ENCODE results near the gene TTC19. TPM values are rescaled to one million over a fixed set of nuclear protein-coding genes. Genes with fewer than 3 reads are reported as not detected.
"Not testable (repeated sequence)": the region's sequence is repeated elsewhere in the genome, so short reads cannot be mapped to it uniquely, and the experiment has no call there.

The TTC19 gene
- total and polyA plus RNA-seq, 2 experiments from 2014 or later, result 31.8 to 46.5 TPM

DNA sequence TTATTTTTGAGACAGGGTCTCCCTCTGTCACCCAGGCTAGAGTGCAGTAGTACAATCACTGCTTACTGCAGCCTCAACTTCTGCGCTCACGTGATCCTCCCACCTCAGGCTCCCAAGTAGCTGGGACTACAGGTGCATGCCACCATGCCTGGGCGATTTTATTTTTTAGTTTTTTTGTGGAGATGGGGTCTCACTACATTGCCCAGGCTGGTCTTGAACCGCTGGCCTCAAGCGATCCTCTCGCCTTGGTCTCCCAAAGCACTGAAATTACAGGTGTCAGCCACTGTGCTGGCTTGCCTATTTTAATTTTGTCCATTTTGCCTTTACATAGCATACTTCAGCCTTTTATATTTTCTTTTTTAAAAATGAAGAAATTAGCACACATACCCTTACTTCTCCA lies 51.2 kb downstream of the TTC19 start:
- no peak overlapping the region for H2AFZ ChIP-seq
- no peaks in the 10 kb centered on the region for H3K36me3 ChIP-seq (replicated peaks; ENCODE audit: insufficient read depth, low read depth)
- no peak for DNase-seq (ENCODE audit: low spot score)
- no peak for TF ChIP-seq EZH2 (IDR thresholded peaks at IDR 0.05; ENCODE audit: borderline replicate concordance)
- no peak for TF ChIP-seq EZH2phosphoT487 (IDR thresholded peaks at IDR 0.05; ENCODE audit: low read depth, severe bottlenecking, unreplicated experiment)
- TF ChIP-seq, protein P1, sequence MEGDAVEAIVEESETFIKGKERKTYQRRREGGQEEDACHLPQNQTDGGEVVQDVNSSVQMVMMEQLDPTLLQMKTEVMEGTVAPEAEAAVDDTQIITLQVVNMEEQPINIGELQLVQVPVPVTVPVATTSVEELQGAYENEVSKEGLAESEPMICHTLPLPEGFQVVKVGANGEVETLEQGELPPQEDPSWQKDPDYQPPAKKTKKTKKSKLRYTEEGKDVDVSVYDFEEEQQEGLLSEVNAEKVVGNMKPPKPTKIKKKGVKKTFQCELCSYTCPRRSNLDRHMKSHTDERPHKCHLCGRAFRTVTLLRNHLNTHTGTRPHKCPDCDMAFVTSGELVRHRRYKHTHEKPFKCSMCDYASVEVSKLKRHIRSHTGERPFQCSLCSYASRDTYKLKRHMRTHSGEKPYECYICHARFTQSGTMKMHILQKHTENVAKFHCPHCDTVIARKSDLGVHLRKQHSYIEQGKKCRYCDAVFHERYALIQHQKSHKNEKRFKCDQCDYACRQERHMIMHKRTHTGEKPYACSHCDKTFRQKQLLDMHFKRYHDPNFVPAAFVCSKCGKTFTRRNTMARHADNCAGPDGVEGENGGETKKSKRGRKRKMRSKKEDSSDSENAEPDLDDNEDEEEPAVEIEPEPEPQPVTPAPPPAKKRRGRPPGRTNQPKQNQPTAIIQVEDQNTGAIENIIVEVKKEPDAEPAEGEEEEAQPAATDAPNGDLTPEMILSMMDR (IDR thresholded peaks at IDR 0.05; ENCODE audit: poor library complexity), result no peak
- peaks cover 40% of the 10 kb centered on the region for H3K79me2 ChIP-seq
- no peaks in the 10 kb centered on the region for H3K4me1 ChIP-seq (ENCODE audit: insufficient read depth)
- H3K27ac ChIP-seq, result no peak overlapping the region
- H3K27me3 ChIP-seq, result no peaks in the 10 kb centered on the region
- no peak overlapping the region for H3K4me3 ChIP-seq
- H3K9me3 ChIP-seq (ENCODE audit: low read depth), result no peaks in the 10 kb centered on the region
- no peaks in the 10 kb centered on the region for H4K20me1 ChIP-seq (ENCODE audit: insufficient read depth, poor library complexity, severe bottlenecking)
- WGBS (ENCODE audit: low lambda C conversion rate, missing lambda C conversion rate), result 98% methylated on average over 6 of the region's 6 CpGs
- H3K4me2 ChIP-seq, result no peak overlapping the region
- no peaks in the 10 kb centered on the region for H3K9me2 ChIP-seq (replicated peaks; ENCODE audit: insufficient read depth)

DNA sequence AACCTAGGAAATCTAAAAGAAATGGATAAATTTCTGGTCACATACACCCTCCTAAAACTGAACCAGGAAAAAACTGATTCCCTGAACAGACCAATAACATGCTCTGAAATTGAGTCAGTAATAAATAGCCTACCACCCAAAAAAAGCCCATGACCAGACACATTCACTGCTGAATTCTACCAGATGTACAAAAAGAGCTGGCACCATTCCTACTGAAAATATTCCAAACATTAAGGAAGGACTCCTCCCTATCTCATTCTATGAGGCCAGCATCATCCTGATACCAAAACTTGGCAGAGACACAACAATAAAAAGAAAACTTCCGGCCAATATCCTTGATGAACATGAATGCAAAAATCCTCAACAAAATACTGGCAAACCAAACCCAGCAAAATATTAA lies 52.9 kb downstream of the TTC19 start:
- 95% methylated on average over 1 of the region's 1 CpG for WGBS (ENCODE audit: low lambda C conversion rate, missing lambda C conversion rate)
- Histone ChIP-seq H3K4me3 (no peak overlapping the region), H3K79me2 (peaks cover 47% of the 10 kb centered on the region), H3K9me3 (ENCODE audit: low read depth) (no peaks in the 10 kb centered on the region), H3K9me2 (replicated peaks; ENCODE audit: insufficient read depth) (no peaks in the 10 kb centered on the region), H3K27ac (no peak overlapping the region), H3K4me1 (ENCODE audit: insufficient read depth) (no peaks in the 10 kb centered on the region), H3K4me2 (no peak overlapping the region), H3K27me3 (no peaks in the 10 kb centered on the region), H4K20me1 (ENCODE audit: insufficient read depth, poor library complexity, severe bottlenecking) (no peaks in the 10 kb centered on the region), H2AFZ (no peak overlapping the region), H3K36me3 (replicated peaks; ENCODE audit: insufficient read depth, low read depth) (no peaks in the 10 kb centered on the region)
- TF ChIP-seq EZH2phosphoT487 (IDR thresholded peaks at IDR 0.05; ENCODE audit: low read depth, severe bottlenecking, unreplicated experiment), result no peak
- no peak for DNase-seq (ENCODE audit: low spot score)

DNA sequence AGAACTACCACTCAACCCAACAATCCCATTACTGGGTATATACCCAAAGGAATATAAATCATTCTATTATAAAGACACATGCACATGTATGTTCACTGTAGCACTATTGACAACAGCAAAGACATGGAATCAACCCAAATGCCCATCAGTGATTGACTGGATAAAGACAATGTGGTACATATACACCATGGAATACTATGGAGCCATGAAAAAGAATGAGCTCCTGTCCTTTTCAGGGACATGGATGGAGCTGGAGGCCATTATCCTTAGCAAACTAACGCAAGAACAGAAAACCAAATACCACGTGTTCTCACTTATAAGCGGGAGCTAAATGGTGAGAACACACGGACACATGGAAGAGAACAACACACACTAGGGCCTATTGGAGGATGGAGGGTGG lies 55.5 kb downstream of the TTC19 start:
- not testable (repeated sequence) for H3K4me2 ChIP-seq; H3K27me3 ChIP-seq; H3K9me3 ChIP-seq (ENCODE audit: low read depth); H3K4me3 ChIP-seq; H3K4me1 ChIP-seq (ENCODE audit: insufficient read depth); H2AFZ ChIP-seq; H3K9me2 ChIP-seq (replicated peaks; ENCODE audit: insufficient read depth); H3K36me3 ChIP-seq (replicated peaks; ENCODE audit: insufficient read depth, low read depth); DNase-seq (ENCODE audit: low spot score); H3K27ac ChIP-seq; H4K20me1 ChIP-seq (ENCODE audit: insufficient read depth, poor library complexity, severe bottlenecking)
- peaks cover 43% of the 10 kb centered on the region for H3K79me2 ChIP-seq
- WGBS (ENCODE audit: low lambda C conversion rate, missing lambda C conversion rate), result 72% methylated on average over 4 of the region's 4 CpGs

DNA sequence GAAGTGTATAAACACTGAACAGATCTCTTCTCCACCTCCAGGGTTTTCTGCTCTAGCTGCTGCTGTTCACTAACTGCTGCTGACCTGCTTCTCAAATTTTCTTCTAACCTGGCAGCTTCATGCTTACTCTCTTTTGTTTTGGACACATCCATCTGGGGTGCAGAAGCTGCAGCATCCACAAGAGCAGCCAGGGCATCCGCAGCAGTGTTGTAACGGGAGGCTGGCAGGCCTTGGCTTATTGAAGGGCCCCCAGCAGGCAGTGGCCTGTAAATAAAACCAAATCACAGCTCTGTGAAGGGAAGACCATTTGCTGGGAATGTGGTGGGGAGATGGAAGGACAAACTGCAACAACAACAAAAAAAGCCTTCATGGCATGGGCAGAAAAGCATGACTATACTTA lies 62.0 kb downstream of the TTC19 start:
- H3K27me3 ChIP-seq, result no peaks in the 10 kb centered on the region
- no peak overlapping the region for H3K4me2 ChIP-seq
- TF ChIP-seq EZH2phosphoT487 (IDR thresholded peaks at IDR 0.05; ENCODE audit: low read depth, severe bottlenecking, unreplicated experiment) (no peak), EZH2 (IDR thresholded peaks at IDR 0.05; ENCODE audit: borderline replicate concordance) (no peak)
- TF ChIP-seq, protein P1 (IDR thresholded peaks at IDR 0.05; ENCODE audit: poor library complexity), result no peak
- no peaks in the 10 kb centered on the region for H4K20me1 ChIP-seq (ENCODE audit: insufficient read depth, poor library complexity, severe bottlenecking)
- H3K4me1 ChIP-seq (ENCODE audit: insufficient read depth), result no peaks in the 10 kb centered on the region
- WGBS (ENCODE audit: low lambda C conversion rate, missing lambda C conversion rate), result 94% methylated on average over 2 of the region's 2 CpGs
- H3K27ac ChIP-seq, result no peak overlapping the region
- H2AFZ ChIP-seq, result no peak overlapping the region
- peaks cover 12% of the 10 kb centered on the region for H3K36me3 ChIP-seq (replicated peaks; ENCODE audit: insufficient read depth, low read depth)
- no peak for DNase-seq (ENCODE audit: low spot score)
- H3K79me2 ChIP-seq, result peaks cover 7% of the 10 kb centered on the region
- no peaks in the 10 kb centered on the region for H3K9me2 ChIP-seq (replicated peaks; ENCODE audit: insufficient read depth)
- no peak overlapping the region for H3K4me3 ChIP-seq
- no peaks in the 10 kb centered on the region for H3K9me3 ChIP-seq (ENCODE audit: low read depth)
